Right lobe of liver (tissue), 6 donors: ENCODE data around the gene OTOP2. TPM values are rescaled to one million over a fixed set of nuclear protein-coding genes. Genes with fewer than 3 reads are reported as not detected.

ENCODE experiments used
- ATAC-seq, 4 donors: fragments of 200-7000 bp; cut with Tn5 transposase; one replicate each; pipeline ENCODE4 v1.9.1; 2020; ENCODE audit warnings: mild to moderate bottlenecking in 4 of 4, moderate library complexity in 4 of 4
- DNase-seq, 3 donors: peaks; one replicate each; pipeline ENCODE4 v3.0.0-alpha.2; 2020
- H3K27ac ChIP-seq, 3 donors: fragments of 200-600 bp; one replicate each; pipeline ENCODE4 v1.8.0; 2022
- H3K27me3 ChIP-seq, 2 donors: fragments of 200-600 bp; one replicate each; pipeline ENCODE4 v1.8.0; 2022
- H3K36me3 ChIP-seq, 4 donors: fragments of 200-600 bp; sonication (generic) in 1 of 4; one replicate each; pipeline versions ENCODE4 v1.5.1 to v1.8.0; 2017 to 2022; ENCODE audit warnings: control low read depth in 1 of 4
- H3K4me1 ChIP-seq, 4 donors: fragments of 200-600 bp; sonication (generic) in 1 of 4; one replicate each; pipeline versions ENCODE4 v1.5.1 to v1.8.0; 2017 to 2022; ENCODE audit warnings: control low read depth in 1 of 4
- H3K4me3 ChIP-seq, 3 donors: fragments of 200-600 bp; one replicate each; pipeline ENCODE4 v1.8.0; 2022
- H3K9me3 ChIP-seq, 4 donors: fragments of 200-600 bp; sonication (generic) in 1 of 4; one replicate each; pipeline versions ENCODE4 v1.5.1 to v1.8.0; 2017 to 2022; ENCODE audit warnings: control low read depth in 1 of 4
- POLR2A ChIP-seq: fragments of 450-650 bp; IDR thresholded peaks from one replicate; pipeline ENCODE4 v1.6.1; 2017; ENCODE audit warnings: antibody characterized with exemption, mild to moderate bottlenecking
- WGBS: methylation state at CpG from one replicate; pipeline ENCODE4 v1.1.6; 2018; ENCODE audit warnings: low coverage, low lambda C conversion rate; ENCODE audit not compliant: insufficient coverage; ENCODE audit errors: missing lambda C conversion rate; 5-methylcytosine and 5-hydroxymethylcytosine counted together
- intact Hi-C, 2 donors: fragments of 100-400 bp; cut with DNase I; formaldehyde crosslinking; loops; one replicate each; pipeline versions ENCODE4 v1.11.2 to v1.14.1; 2022
- total RNA-seq, 6 experiments: library from RNA; depleted of rRNA in 2 of 6; stranded (reverse); fragments of >200 nt in 2 of 6; fragmentation: NEBNext Ultra II Directional in 3 of 6; extraction: Animal tissue kit (Norgen Biotek cat#: 25700) in 3 of 6; gene quantifications; one replicate each; pipeline versions ENCODE4 v1.1.0 to v1.2.4, GENCODE V29; 2016 to 2023
- TF ChIP-seq, protein P1 (sequence below), 4 donors: fragments of 200-600 bp in 3 of 4; fragments of 450-650 bp in 1 of 4; IDR thresholded peaks; one replicate each; pipeline versions ENCODE4 v1.5.1 to v1.8.0; 2016 to 2022; ENCODE audit warnings: antibody characterized with exemption in 4 of 4, mild to moderate bottlenecking in 2 of 4
- donor health status: DM: no; HTN: yes; CAD: no.
- donor health status: DM: no; HTN: no; CAD: no.
- donor health status: DM: no; HTN: no; CAD: no.
- donor health status: DM: no; HTN: yes; CAD: no.
- donor health status: DM: no; HTN: yes; CAD: no.

The OTOP2 gene
- total RNA-seq, 6 experiments from 2014 or later, result not detected

DNA sequence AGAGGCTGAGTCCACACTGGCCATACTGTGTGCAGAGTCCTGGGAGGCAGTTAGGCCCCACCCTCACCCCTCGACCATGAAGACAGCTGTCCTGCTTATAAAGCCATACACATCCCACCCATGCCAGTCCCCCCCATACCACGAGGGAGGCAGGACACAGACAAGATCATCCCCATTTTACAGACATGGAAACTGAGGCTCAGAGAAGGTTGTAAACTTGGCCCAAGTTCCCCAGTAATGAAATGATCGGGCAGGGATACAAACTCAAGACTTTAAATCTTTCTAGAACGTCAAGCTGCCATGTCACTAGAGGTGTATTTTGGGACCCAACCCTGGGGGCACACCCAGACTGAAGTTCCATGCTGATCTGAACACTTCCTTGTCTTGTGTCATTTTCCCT, 32.0 kb downstream of the OTOP2 start:
- Histone ChIP-seq H3K9me3 (no peaks in the 10 kb centered on the region), H3K27me3 (no peaks in the 10 kb centered on the region), H3K27ac (no peak overlapping the region), H3K4me1 (no peaks in the 10 kb centered on the region), H3K4me3 (no peak overlapping the region), H3K36me3 (no peaks in the 10 kb centered on the region)
- TF ChIP-seq, protein P1, sequence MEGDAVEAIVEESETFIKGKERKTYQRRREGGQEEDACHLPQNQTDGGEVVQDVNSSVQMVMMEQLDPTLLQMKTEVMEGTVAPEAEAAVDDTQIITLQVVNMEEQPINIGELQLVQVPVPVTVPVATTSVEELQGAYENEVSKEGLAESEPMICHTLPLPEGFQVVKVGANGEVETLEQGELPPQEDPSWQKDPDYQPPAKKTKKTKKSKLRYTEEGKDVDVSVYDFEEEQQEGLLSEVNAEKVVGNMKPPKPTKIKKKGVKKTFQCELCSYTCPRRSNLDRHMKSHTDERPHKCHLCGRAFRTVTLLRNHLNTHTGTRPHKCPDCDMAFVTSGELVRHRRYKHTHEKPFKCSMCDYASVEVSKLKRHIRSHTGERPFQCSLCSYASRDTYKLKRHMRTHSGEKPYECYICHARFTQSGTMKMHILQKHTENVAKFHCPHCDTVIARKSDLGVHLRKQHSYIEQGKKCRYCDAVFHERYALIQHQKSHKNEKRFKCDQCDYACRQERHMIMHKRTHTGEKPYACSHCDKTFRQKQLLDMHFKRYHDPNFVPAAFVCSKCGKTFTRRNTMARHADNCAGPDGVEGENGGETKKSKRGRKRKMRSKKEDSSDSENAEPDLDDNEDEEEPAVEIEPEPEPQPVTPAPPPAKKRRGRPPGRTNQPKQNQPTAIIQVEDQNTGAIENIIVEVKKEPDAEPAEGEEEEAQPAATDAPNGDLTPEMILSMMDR (IDR thresholded peaks at IDR 0.05), result no peak
- TF ChIP-seq POLR2A, result no peak
- intact Hi-C loops, result loop anchor here in 1 of 2 donors (5.0 kb wide), 1 partner anchor 34 kb away; the partner anchor contains the start of genes OTOP2 and USH1G
- ATAC-seq (no peak), DNase-seq (no peak)
- WGBS, result 42% methylated on average over 3 of the region's 4 CpGs

DNA sequence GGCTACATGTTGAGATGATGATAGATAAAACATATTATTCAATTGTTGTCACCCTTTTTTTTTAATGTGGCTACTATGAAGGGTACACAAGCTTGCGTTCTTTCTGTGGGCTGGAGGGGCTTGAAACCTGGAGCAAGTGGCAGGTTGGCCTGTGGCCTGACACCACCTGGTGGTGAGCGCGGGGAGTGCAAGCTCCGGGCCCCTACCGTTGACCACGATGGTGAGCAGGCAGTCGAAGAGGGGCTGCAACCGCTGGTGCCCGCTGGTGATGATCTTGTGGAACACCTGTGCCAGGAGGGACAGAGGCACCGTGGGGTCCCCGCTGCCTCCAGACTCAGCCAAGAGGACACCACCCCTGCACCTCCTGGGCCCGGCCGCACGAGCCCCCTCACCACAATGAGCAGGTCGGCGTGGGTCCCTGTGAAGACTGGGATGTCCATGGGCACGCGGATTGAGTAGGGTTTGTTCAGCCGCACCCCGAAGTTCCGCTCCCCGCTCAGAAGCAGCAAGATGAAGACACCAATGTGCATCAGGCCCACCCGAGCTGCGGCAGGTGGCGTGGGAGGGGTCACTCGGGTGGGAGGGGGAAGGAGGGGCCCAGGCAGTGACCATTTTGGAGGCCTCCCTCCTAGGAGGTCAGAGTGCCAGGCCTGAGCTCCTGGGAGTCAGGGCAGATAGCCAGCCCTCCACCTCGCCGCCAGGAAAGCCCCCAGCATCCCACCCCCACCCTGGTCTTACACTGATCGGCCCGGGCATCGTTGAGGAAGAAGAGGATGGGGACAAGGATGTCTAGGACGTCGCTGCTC, 34.1 kb downstream of the OTOP2 start:
- H3K27ac ChIP-seq, result no peak overlapping the region
- H3K4me3 ChIP-seq, result no peak overlapping the region
- H3K4me1 ChIP-seq, result no peaks in the 10 kb centered on the region
- TF ChIP-seq, protein P1 (IDR thresholded peaks at IDR 0.05), result peak; percentile 85 to 95 (median 93)
- no peak for TF ChIP-seq POLR2A
- H3K9me3 ChIP-seq, result no peaks in the 10 kb centered on the region
- DNase-seq, result peak; percentile 70 to 78 (median 74)
- peak; percentile 57 to 73 (median 69) for ATAC-seq
- intact Hi-C loops, result loop anchor here in 1 of 2 donors (5.0 kb wide), 1 partner anchor 36 kb away; the partner anchor contains the start of genes OTOP2 and USH1G
- H3K27me3 ChIP-seq, result no peaks in the 10 kb centered on the region
- no peaks in the 10 kb centered on the region for H3K36me3 ChIP-seq
- WGBS, result 16% methylated on average over 8 of the region's 33 CpGs

- Histone ChIP-seq H3K27me3 (no peaks in the 10 kb centered on the region), H3K4me1 (no peaks in the 10 kb centered on the region), H3K36me3 (no peaks in the 10 kb centered on the region), H3K9me3 (no peaks in the 10 kb centered on the region), H3K27ac (no peak overlapping the region), H3K4me3 (no peak overlapping the region)
- WGBS, result 43% methylated on average over 5 of the region's 14 CpGs
- ATAC-seq (no peak), DNase-seq (no peak)
- no peak for TF ChIP-seq POLR2A
- TF ChIP-seq, protein P1 (IDR thresholded peaks at IDR 0.05), result no peak
- intact Hi-C loops, result loop anchor here in 1 of 2 donors (5.0 kb wide), 1 partner anchor 38 kb away; the partner anchor contains the start of genes OTOP2 and USH1G
Measured at GRCh38 chr17:74959826-74960515, 35.9 kb downstream of the OTOP2 start.

GRCh38 chr17:74960570-74961342, 36.7 kb downstream of the OTOP2 start:
- H3K4me3 ChIP-seq, result no peak overlapping the region
- intact Hi-C loops, result no loop called here
- H3K4me1 ChIP-seq, result no peaks in the 10 kb centered on the region
- 49% methylated on average over 9 of the region's 19 CpGs for WGBS
- TF ChIP-seq POLR2A, result no peak
- TF ChIP-seq, protein P1 (IDR thresholded peaks at IDR 0.05), result peak; percentile 27 to 53 (median 50)
- DNase-seq (no peak), ATAC-seq (peak; percentile 33 to 58 (median 54))
- H3K9me3 ChIP-seq, result no peaks in the 10 kb centered on the region
- H3K27me3 ChIP-seq, result no peaks in the 10 kb centered on the region
- H3K36me3 ChIP-seq, result no peaks in the 10 kb centered on the region
- no peak overlapping the region for H3K27ac ChIP-seq
